B cell (primary cell): ENCODE data around the gene RDH8. TPM values are rescaled to one million over a fixed set of nuclear protein-coding genes. Genes with fewer than 3 reads are reported as not detected.

Experiments used
- ATAC-seq: fragments of 200-7000 bp; cut with Tn5 transposase; one replicate; pipeline ENCODE4 v1.10.0; 2021; ENCODE audit warnings: low read depth, mild to moderate bottlenecking, moderate number of reproducible peaks, moderate library complexity
- CTCF ChIA-PET: fragments of 350-600 bp; sonication (Branson Sonifier 250); formaldehyde crosslinking; loops from one replicate; lab custom pipeline; 2021; ENCODE audit warnings: antibody characterized with exemption, inconsistent platforms; lab: Charles Lee
- POLR2A ChIA-PET: fragments of 350-600 bp; sonication (Branson Sonifier 250); formaldehyde crosslinking; loops from one replicate; lab custom pipeline; 2021; ENCODE audit warnings: antibody characterized with exemption; lab: Charles Lee
- DNase-seq: peaks from one replicate; pipeline ENCODE4 v3.0.0; 2013
- H2AFZ ChIP-seq: 2 replicates; pipeline ENCODE4 v1.6.1; 2012; ENCODE audit warnings: mild to moderate bottlenecking, low read depth, low read length; ENCODE audit not compliant: insufficient read depth, poor library complexity, severe bottlenecking
- H3K27ac ChIP-seq, 2 donors: 1 replicate in 1 of 2; 2 replicates in 1 of 2; pipeline ENCODE4 v1.5.1; 2012 to 2013; ENCODE audit warnings: low read length in 2 of 2, mild to moderate bottlenecking in 2 of 2, moderate library complexity in 1 of 2
- H3K27me3 ChIP-seq, 4 experiments: fragments of 200-600 bp in 1 of 4; sonication (generic) in 1 of 4; replicated peaks in 1 of 4; 1 replicate in 2 of 4; 2 replicates in 2 of 4; pipeline versions ENCODE4 v1.6.1 to v1.7.0; 2013 to 2016; ENCODE audit warnings: low read length in 3 of 4, mild to moderate bottlenecking in 2 of 4, mixed read lengths in 1 of 4, moderate library complexity in 1 of 4; ENCODE audit not compliant: insufficient read depth in 4 of 4, control insufficient read depth in 3 of 4; ENCODE audit errors: control extremely low read depth in 1 of 4
- H3K36me3 ChIP-seq, 2 experiments: replicated peaks in 1 of 2; 1 replicate in 1 of 2; 2 replicates in 1 of 2; pipeline versions ENCODE4 v1.6.1 to v1.7.1; 2013; ENCODE audit warnings: low read length in 1 of 2; ENCODE audit not compliant: insufficient read depth in 2 of 2, control insufficient read depth in 1 of 2; ENCODE audit errors: control extremely low read depth in 1 of 2, extremely low read depth in 1 of 2
- H3K4me1 ChIP-seq, 2 donors: fragments of 200-600 bp in 1 of 2; sonication (generic) in 1 of 2; 1 replicate in 1 of 2; 2 replicates in 1 of 2; pipeline versions ENCODE4 v1.5.1 to v1.6.1; 2013 to 2017; ENCODE audit warnings: low read length in 2 of 2; ENCODE audit not compliant: control insufficient read depth in 2 of 2, insufficient read depth in 2 of 2
- H3K4me2 ChIP-seq: replicated peaks from 2 replicates; pipeline ENCODE3; 2012; ENCODE audit warnings: mild to moderate bottlenecking, low read depth, low read length; ENCODE audit not compliant: poor library complexity, severe bottlenecking
- H3K4me3 ChIP-seq, 5 experiments: fragments of 200-600 bp in 1 of 5; sonication (generic) in 1 of 5; 1 replicate in 3 of 5; 2 replicates in 2 of 5; pipeline versions ENCODE4 v1.5.1 to v1.7.0; 2011 to 2016; ENCODE audit warnings: low read length in 4 of 5, mild to moderate bottlenecking in 4 of 5, low read depth in 2 of 5, control low read depth in 1 of 5, moderate library complexity in 1 of 5; ENCODE audit not compliant: insufficient read depth in 1 of 5; ENCODE audit errors: control extremely low read depth in 1 of 5, extremely low read depth in 1 of 5
- H3K79me2 ChIP-seq: fragments of 200-600 bp; sonication (generic); one replicate; pipeline ENCODE4 v1.6.0; 2016; ENCODE audit warnings: low read length; ENCODE audit not compliant: control insufficient read depth, insufficient read depth
- H3K9ac ChIP-seq: fragments of 200-600 bp; sonication (generic); 2 replicates; pipeline ENCODE4 v1.6.1; 2017; ENCODE audit warnings: mild to moderate bottlenecking, low read length, moderate library complexity
- H3K9me3 ChIP-seq, 3 donors: one replicate each; pipeline versions ENCODE4 v1.6.1 to v1.7.1; 2013; ENCODE audit warnings: low read length in 2 of 3; ENCODE audit not compliant: control insufficient read depth in 2 of 3, insufficient read depth in 1 of 3; ENCODE audit errors: control extremely low read depth in 1 of 3
- H4K20me1 ChIP-seq: 2 replicates; pipeline ENCODE4 v1.6.0; 2012; ENCODE audit warnings: mild to moderate bottlenecking, low read length; ENCODE audit not compliant: insufficient read depth, control insufficient read depth, poor library complexity, severe bottlenecking
- H3K27ac Mint-ChIP-seq: one replicate; pipeline ENCODE4 v1.8.0; 2021; ENCODE audit warnings: mixed read lengths
- H3K27me3 Mint-ChIP-seq: one replicate; pipeline ENCODE4 v1.8.0; 2021; ENCODE audit warnings: mixed read lengths
- H3K4me1 Mint-ChIP-seq: one replicate; pipeline ENCODE4 v1.8.0; 2021; ENCODE audit warnings: mixed read lengths
- H3K4me3 Mint-ChIP-seq: one replicate; pipeline ENCODE4 v1.8.0; 2021; ENCODE audit warnings: mixed read lengths
- H3K9me3 Mint-ChIP-seq: one replicate; pipeline ENCODE4 v1.8.0; 2022; ENCODE audit warnings: mixed read lengths; ENCODE audit not compliant: insufficient read depth
- CTCF ChIP-seq: fragments of 200-600 bp; IDR thresholded peaks from one replicate; pipeline ENCODE4 v1.8.0; 2022; ENCODE audit warnings: antibody characterized with exemption, mild to moderate bottlenecking
- EZH2 ChIP-seq: IDR thresholded peaks from 2 replicates; pipeline ENCODE4 v1.6.1; 2012; ENCODE audit warnings: borderline replicate concordance, low read depth, mild to moderate bottlenecking, moderate library complexity, low read length; ENCODE audit not compliant: insufficient read depth, poor library complexity, severe bottlenecking
- intact Hi-C: fragments of 100-400 bp; cut with micrococcal nuclease; formaldehyde crosslinking; loops from one replicate; pipeline ENCODE4 v1.10.0; 2022
- polyA plus RNA-seq: library from polyadenylated mRNA; depleted of rRNA; stranded (reverse); fragments of >200 nt; gene quantifications from 2 replicates; pipeline ENCODE4 v1.2.3, GENCODE V29; 2012
- total RNA-seq, 2 donors: library from RNA; stranded (reverse); fragments of 120-200 nt in 1 of 2; gene quantifications; 1 replicate in 1 of 2; 2 replicates in 1 of 2; pipeline versions ENCODE4 v1.2.3 to v1.2.4, GENCODE V29; 2013 to 2022

The RDH8 gene
- total and polyA plus RNA-seq, 2 donors (not counting 1 experiment from before 2014, with no cell fraction given) = not detected

- ATAC-seq = no peak
Observed at GRCh38 chr19:10006752-10007323, 6.4 kb upstream of the RDH8 start.

More at GRCh38 chr19:10006752-10007323, 6.4 kb upstream of the RDH8 start:
- TF ChIP-seq CTCF (no peak), EZH2 (no peak)
- no peak for DNase-seq
- peaks cover 0 to 9% of the 10 kb centered on the region in 2 donors for H3K4me1 ChIP-seq
- ChIA-PET CTCF (no interaction called here), POLR2A (no interaction called here)
- no peak overlapping the region for H3K9ac ChIP-seq
- H3K4me2 ChIP-seq = no peak overlapping the region
- H3K9me3 Mint-ChIP-seq = peaks cover 3% of the 10 kb centered on the region
- peaks cover 0 to 80% (median 16%) of the 10 kb centered on the region in 4 experiments for H3K27me3 ChIP-seq
- H3K27ac ChIP-seq = no peak overlapping the region
- H3K4me3 Mint-ChIP-seq = no peak overlapping the region
- peaks cover 0 to 36% (median 0%) of the 10 kb centered on the region in 3 donors for H3K9me3 ChIP-seq
- peaks cover 59% of the 10 kb centered on the region for H3K27me3 Mint-ChIP-seq
- intact Hi-C loops = no loop called here
- H3K27ac Mint-ChIP-seq = no peak overlapping the region
- no peaks in the 10 kb centered on the region for H4K20me1 ChIP-seq
- H3K36me3 ChIP-seq = no peaks in the 10 kb centered on the region
- H3K4me1 Mint-ChIP-seq = peaks cover 4% of the 10 kb centered on the region
- H3K79me2 ChIP-seq = no peaks in the 10 kb centered on the region
- H2AFZ ChIP-seq = no peak overlapping the region
- no peak overlapping the region for H3K4me3 ChIP-seq
